ENCODE results near the gene FKBP5.

- TF ChIP-seq CTCF (conservative IDR thresholded peaks at IDR 0.05; ENCODE audit: low read depth, low read length) (no peak), CHD1 (IDR thresholded peaks at IDR 0.05; ENCODE audit: low read depth, low read length) (no peak), MAZ (IDR thresholded peaks at IDR 0.05; ENCODE audit: borderline replicate concordance, low read depth, low read length) (no peak), POLR2A (IDR thresholded peaks at IDR 0.05; ENCODE audit: low read depth, low read length) (no peak)
These were observed 107.1 kb downstream of the FKBP5 start for GRCh38 chr6:35581633-35582032.
